Lung (tissue), 12 donors: Measurements from ENCODE around the gene ZNF606. TPM values are rescaled to one million over a fixed set of nuclear protein-coding genes. Genes with fewer than 3 reads are reported as not detected.

ENCODE experiments used
- ATAC-seq: fragments of 200-7000 bp; cut with Tn5 transposase; one replicate; pipeline ENCODE4 v1.9.1; 2020; ENCODE audit warnings: moderate number of reproducible peaks; ENCODE audit not compliant: insufficient read depth, low FRiP score
- DNase-seq, 3 donors: peaks; one replicate each; pipeline ENCODE4 v3.0.0-alpha.2; 2013 to 2017
- H3K27ac ChIP-seq, 2 donors: one replicate each; pipeline ENCODE4 v1.5.1; 2013; ENCODE audit warnings: mild to moderate bottlenecking in 2 of 2, moderate library complexity in 2 of 2, control low read depth in 1 of 2, inconsistent platforms in 1 of 2, low read depth in 1 of 2, low read length in 1 of 2
- H3K27me3 ChIP-seq, 3 donors: one replicate each; pipeline ENCODE4 v1.5.1; 2013; ENCODE audit warnings: low read length in 2 of 3; ENCODE audit not compliant: control insufficient read depth in 3 of 3, insufficient read depth in 3 of 3
- H3K36me3 ChIP-seq, 4 donors: one replicate each; pipeline ENCODE4 v1.5.1; 2013; ENCODE audit warnings: low read length in 4 of 4, mild to moderate bottlenecking in 1 of 4, moderate library complexity in 1 of 4; ENCODE audit not compliant: control insufficient read depth in 4 of 4, insufficient read depth in 4 of 4
- H3K4me1 ChIP-seq, 5 donors: one replicate each; pipeline ENCODE4 v1.5.1; 2013; ENCODE audit warnings: low read length in 5 of 5, mild to moderate bottlenecking in 2 of 5, moderate library complexity in 1 of 5; ENCODE audit not compliant: control insufficient read depth in 5 of 5, insufficient read depth in 5 of 5
- H3K4me3 ChIP-seq: one replicate; pipeline ENCODE4 v1.5.1; 2013; ENCODE audit warnings: mild to moderate bottlenecking, control low read depth, moderate library complexity
- H3K9ac ChIP-seq, 2 donors: one replicate each; pipeline ENCODE4 v1.5.1; 2013; ENCODE audit warnings: low read length in 2 of 2, control low read depth in 1 of 2; ENCODE audit not compliant: insufficient read depth in 1 of 2
- H3K9me3 ChIP-seq, 4 donors: one replicate each; pipeline ENCODE4 v1.5.1; 2013; ENCODE audit warnings: low read length in 3 of 4, mild to moderate bottlenecking in 1 of 4, moderate library complexity in 1 of 4; ENCODE audit not compliant: control insufficient read depth in 4 of 4, insufficient read depth in 3 of 4
- WGBS, 2 donors: extraction: QIAGEN DNeasy Blood & Tissue Kit; methylation state at CpG; one replicate each; pipeline ENCODE4 v1.1.7; 2013; 5-methylcytosine and 5-hydroxymethylcytosine counted together
- polyA plus RNA-seq, 2 donors: library from polyadenylated mRNA; stranded (reverse); fragments of 200-250 nt; gene quantifications; one replicate each; pipeline ENCODE4 v1.2.1, GENCODE V29; 2013
- total RNA-seq, 2 donors: library from RNA; depleted of rRNA in 1 of 2; stranded (reverse); fragments of >200 nt in 1 of 2; gene quantifications; one replicate each; pipeline ENCODE4 v1.2.1, GENCODE V29; 2014 to 2021
- TF ChIP-seq, protein P1 (sequence below): IDR thresholded peaks from 2 replicates; pipeline ENCODE4 v1.5.1; 2012; ENCODE audit warnings: mild to moderate bottlenecking; ENCODE audit errors: control extremely low read depth, extremely low read depth
- donor health status: control.
- donor health status: control.
- donor health status: Bipolar disorder and iron deficiency.
- donor health status: healthy.
- donor health status: DM: yes; HTN: yes; CAD: no.

Gene ZNF606
- total and polyA plus RNA-seq, 4 donors: 6.0 to 37.9 (median 11.7) TPM

DNA sequence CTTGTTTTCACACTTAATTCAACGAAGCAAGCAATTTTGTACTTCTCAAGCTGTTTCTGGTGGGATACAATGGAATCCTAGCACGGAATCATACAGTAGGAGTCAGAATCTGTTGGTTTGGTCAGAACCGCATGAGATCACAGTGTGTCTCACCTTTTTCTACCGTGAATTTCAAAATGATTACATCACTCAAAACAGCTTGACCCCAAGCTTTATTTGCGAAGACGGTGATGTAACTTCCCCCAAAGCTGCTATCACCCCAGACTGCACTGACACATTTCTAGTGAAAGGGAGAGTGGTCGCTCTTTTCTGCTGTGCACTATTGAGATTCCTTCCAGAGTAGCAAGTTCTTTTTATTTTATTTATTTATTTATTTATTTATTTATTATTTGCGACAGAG is 37.9 kb downstream of the ZNF606 start:
- DNase-seq (no peak), ATAC-seq (no peak)
- peaks cover 0 to 19% (median 5%) of the 10 kb centered on the region in 4 donors for H3K36me3 ChIP-seq
- peaks cover 2 to 36% (median 11%) of the 10 kb centered on the region in 4 donors for H3K9me3 ChIP-seq
- no peak overlapping the region for H3K9ac ChIP-seq
- WGBS, 2 donors: 79 to 94% methylated on average over 8 of the region's 8 CpGs
- TF ChIP-seq, protein P1, sequence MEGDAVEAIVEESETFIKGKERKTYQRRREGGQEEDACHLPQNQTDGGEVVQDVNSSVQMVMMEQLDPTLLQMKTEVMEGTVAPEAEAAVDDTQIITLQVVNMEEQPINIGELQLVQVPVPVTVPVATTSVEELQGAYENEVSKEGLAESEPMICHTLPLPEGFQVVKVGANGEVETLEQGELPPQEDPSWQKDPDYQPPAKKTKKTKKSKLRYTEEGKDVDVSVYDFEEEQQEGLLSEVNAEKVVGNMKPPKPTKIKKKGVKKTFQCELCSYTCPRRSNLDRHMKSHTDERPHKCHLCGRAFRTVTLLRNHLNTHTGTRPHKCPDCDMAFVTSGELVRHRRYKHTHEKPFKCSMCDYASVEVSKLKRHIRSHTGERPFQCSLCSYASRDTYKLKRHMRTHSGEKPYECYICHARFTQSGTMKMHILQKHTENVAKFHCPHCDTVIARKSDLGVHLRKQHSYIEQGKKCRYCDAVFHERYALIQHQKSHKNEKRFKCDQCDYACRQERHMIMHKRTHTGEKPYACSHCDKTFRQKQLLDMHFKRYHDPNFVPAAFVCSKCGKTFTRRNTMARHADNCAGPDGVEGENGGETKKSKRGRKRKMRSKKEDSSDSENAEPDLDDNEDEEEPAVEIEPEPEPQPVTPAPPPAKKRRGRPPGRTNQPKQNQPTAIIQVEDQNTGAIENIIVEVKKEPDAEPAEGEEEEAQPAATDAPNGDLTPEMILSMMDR: no peak
- no peaks in the 10 kb centered on the region for H3K27me3 ChIP-seq
- H3K4me3 ChIP-seq: no peak overlapping the region
- no peak overlapping the region for H3K27ac ChIP-seq
- H3K4me1 ChIP-seq: no peaks in the 10 kb centered on the region

DNA sequence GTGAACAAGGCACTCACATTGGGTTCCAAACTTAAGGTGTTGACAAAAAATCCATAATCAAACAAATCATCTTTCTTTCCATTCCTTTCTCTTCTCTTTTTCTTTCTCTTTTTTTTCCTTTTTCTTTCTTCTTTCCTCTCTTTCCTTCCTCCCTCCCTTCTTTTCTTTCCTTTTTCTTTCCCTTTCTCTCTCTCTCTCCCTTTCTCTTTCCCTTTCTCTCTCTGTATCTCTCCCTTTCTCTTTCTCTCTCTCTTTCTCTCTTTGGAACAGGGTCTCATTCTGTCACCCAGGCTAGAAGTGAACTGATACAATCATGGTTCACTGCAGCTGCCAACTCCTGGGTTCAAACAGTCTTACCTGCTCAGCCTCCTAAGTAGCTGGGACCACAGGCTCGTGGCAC is 40.8 kb downstream of the ZNF606 start:
- Histone ChIP-seq H3K9me3 (peaks cover 0 to 32% (median 11%) of the 10 kb centered on the region in 4 donors), H3K4me1 (no peaks in the 10 kb centered on the region), H3K36me3 (peaks cover 0 to 11% (median 5%) of the 10 kb centered on the region in 4 donors), H3K9ac (no peak overlapping the region), H3K4me3 (no peak overlapping the region), H3K27ac (no peak overlapping the region), H3K27me3 (no peaks in the 10 kb centered on the region)
- ATAC-seq: no peak
- WGBS, 2 donors: 80 to 83% methylated on average over 1 of the region's 1 CpG
- TF ChIP-seq, protein P1: no peak
- no peak for DNase-seq

DNA sequence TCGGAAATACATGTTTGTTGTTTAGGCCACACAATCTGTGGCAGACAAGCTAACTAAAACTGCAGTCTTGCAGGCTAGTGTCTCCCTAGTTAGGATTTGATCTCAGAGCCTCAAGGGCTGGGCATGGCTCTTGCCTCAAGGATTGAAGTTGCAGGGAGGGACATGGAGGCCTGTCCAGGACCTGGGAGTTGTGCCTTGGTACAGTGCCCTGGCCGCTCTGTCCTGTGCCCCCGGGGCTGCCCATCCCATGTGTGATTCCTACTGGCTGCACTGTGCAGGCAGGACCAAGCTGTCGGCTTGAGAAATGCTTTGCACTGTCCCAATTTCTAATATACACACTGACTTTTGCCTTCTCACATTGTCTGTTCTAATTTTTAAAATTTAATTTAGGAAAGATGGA is 47.6 kb downstream of the ZNF606 start:
- DNase-seq (no peak), ATAC-seq (no peak)
- no peak overlapping the region for H3K4me3 ChIP-seq
- H3K27ac ChIP-seq: no peak overlapping the region
- H3K9ac ChIP-seq: no peak overlapping the region
- no peaks in the 10 kb centered on the region for H3K27me3 ChIP-seq
- H3K36me3 ChIP-seq: peaks cover 0 to 3% (median 0%) of the 10 kb centered on the region in 4 donors
- H3K4me1 ChIP-seq: no peaks in the 10 kb centered on the region
- H3K9me3 ChIP-seq: peaks cover 0 to 52% (median 7%) of the 10 kb centered on the region in 4 donors
- WGBS, 2 donors: 93 to 96% methylated on average over 4 of the region's 4 CpGs
- TF ChIP-seq, protein P1: no peak

DNA sequence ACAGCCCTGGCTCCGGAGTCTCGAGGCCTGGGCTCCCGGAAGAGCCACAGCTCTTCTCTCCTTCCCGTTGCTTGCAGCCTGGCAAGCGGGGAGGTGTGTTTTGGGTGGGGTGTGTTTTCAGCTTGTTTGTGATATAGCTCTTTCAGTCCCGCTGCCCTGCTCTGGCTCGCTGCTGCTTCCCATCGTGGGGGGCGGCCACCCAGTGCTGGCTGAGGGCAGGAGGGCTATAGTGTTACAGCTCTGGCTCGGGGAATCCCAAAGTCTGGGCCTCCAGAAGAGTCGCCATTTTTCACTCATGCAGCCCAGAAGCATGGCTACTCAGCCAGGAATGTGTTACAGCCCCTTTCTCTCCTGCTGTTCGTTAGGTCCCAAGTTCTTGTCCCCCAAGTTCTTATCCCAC is 52.9 kb downstream of the ZNF606 start:
- no peak for ATAC-seq

More for the DNA sequence above, 52.9 kb downstream of the ZNF606 start:
- H3K27ac ChIP-seq: no peak overlapping the region
- peaks cover 0 to 52% (median 7%) of the 10 kb centered on the region in 4 donors for H3K9me3 ChIP-seq
- H3K4me3 ChIP-seq: no peak overlapping the region
- H3K9ac ChIP-seq: no peak overlapping the region
- 92 to 93% methylated on average over 12 of the region's 12 CpGs for WGBS, 2 donors
- peaks cover 0 to 10% (median 3%) of the 10 kb centered on the region in 4 donors for H3K36me3 ChIP-seq
- no peak for DNase-seq
- peaks cover 0 to 8% (median 5%) of the 10 kb centered on the region in 5 donors for H3K4me1 ChIP-seq
- no peaks in the 10 kb centered on the region for H3K27me3 ChIP-seq
- TF ChIP-seq, protein P1: no peak
